Activated CD4-positive, alpha-beta T cell treated with anti-CD3 and anti-CD28 coated beads, Interleukin-2, Interleukin-6, amounts not matched to agents 100 ng/mL and 50 ng/mL, durations not matched to agents 16 hours and 8 hours (primary cell): ENCODE results near the gene REST.
A peak's percentile ranks its signal among the peaks of the same experiment; 100 is the strongest.
"Not testable (repeated sequence)": the region's sequence is repeated elsewhere in the genome, so short reads cannot be mapped to it uniquely, and the experiment has no call there.

ENCODE experiments used
- DNase-seq: peaks from one replicate; pipeline ENCODE4 v3.0.0-alpha.2; 2020

The REST gene

GRCh38 chr4:56907489-56908205 lies at the start of gene REST:
REST (plus strand) TSS chr4:56907900; CDS start chr4:56910639, 2,739 bp downstream.
- DNase-seq = peak; percentile 86

GRCh38 chr4:56859841-56860240 lies 47.9 kb upstream of the REST start:
- no peak for DNase-seq

- DNase-seq = peak; percentile 36
Observed at GRCh38 chr4:56860781-56861180, 46.9 kb upstream of the REST start.

DNA sequence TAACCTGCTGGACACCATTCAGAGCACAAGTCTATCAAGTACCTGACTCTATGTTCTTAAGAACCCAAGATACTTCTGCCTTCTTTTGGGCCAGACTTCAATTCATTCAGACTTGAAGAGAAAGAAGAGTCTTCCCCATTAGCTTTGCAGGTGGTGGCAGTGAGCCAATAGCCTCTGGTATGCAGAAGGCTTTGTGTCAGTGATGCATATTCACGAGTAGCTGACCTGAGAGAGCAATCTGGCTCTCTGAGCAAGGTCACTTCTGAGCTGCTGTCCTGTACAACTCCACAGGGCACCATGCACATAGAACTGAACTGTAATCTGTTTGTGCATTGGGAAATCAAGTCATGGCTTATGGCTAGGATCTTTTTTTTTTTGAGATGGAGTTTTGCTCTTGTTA lies 46.3 kb upstream of the REST start:
- no peak for DNase-seq

GRCh38 chr4:56863441-56864139 lies 44.1 kb upstream of the REST start:
- peak; percentile 41 for DNase-seq

- no peak for DNase-seq
Observed at GRCh38 chr4:56870946-56871345, 36.8 kb upstream of the REST start.

GRCh38 chr4:56871371-56871866 lies 36.3 kb upstream of the REST start:
- no peak for DNase-seq

DNA sequence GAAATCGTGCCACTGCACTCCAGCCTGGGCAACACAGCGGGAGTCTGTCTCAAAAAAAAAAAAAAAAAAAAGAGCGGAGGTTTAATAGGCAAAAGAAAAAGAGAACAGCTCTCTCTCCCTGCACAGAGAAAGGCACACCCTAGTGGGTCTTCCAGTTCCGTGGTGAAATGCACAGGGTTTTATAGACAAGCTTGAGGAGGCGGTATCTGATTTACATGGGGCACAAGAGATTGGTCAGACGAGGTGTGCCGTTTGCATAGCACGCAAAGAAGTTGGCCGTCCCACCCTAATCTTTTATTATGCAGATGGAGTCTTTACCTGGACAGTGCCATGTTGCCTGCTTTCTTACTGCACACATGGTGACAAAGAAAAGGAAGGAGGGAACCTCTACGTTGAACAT lies 33.5 kb upstream of the REST start:
- no peak for DNase-seq

- DNase-seq = no peak
Observed at GRCh38 chr4:56874923-56875322, 32.8 kb upstream of the REST start.

DNA sequence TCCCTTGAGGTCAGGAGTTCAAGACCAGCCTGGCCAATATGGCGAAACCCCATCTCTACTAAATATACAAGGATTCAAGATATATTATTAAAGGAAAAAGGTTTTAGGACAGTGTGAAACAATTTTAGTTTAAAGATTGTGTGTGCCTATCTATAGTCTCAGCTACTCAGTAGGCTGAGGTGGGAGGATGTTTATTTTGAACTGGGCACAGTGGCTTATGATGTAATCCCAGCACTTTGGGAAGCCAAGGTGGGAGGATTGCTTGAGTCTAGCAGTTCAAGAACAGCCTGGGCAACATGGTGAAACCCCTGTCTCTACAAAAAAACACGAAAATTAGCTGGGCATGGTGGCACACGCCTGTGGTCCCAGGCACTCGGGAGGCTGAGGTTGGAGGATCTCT lies 31.4 kb upstream of the REST start:
- no peak for DNase-seq

- DNase-seq = no peak
Observed at GRCh38 chr4:56879996-56880395, 27.7 kb upstream of the REST start.

DNA sequence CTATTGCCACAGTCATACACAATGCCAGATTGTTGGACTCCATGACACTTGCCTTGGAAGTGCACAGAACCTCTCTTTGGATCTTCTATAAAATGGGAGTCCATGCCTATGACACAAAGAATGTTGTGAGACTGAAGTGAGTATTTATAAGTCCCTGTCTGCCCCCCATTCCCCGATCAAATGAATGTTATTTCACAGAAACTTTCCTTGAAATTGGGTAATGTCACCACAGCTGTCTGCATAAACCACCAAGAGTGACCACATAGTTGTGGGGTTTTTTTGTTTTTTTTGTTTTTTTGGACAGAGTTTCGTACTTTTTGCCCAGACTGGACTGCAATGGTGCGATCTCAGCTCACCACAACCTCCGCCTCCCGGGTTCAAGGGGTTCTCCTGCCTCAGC lies 27.1 kb upstream of the REST start:
- DNase-seq = no peak

GRCh38 chr4:56884511-56884910 lies 23.2 kb upstream of the REST start:
- not testable (repeated sequence) for DNase-seq

DNA sequence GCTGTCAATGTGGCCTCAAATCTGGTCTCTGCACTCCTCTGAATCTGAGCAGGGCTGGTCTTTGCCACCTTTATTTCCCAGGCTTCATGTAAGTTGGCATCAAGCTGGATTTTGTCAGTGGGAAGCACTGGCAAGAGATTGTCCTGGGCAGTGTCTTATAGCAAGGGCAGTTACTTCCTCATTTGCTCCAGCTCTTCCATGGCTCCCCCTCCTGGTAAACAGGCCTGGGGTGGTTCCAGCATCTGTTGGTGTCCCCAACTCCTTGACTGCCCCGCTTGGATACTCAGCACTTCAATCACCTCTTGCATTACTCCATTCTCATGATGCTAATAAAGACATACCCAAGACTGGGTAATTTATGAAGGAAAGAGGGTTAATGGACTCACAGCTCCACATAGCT lies 15.0 kb upstream of the REST start:
- no peak for DNase-seq

DNA sequence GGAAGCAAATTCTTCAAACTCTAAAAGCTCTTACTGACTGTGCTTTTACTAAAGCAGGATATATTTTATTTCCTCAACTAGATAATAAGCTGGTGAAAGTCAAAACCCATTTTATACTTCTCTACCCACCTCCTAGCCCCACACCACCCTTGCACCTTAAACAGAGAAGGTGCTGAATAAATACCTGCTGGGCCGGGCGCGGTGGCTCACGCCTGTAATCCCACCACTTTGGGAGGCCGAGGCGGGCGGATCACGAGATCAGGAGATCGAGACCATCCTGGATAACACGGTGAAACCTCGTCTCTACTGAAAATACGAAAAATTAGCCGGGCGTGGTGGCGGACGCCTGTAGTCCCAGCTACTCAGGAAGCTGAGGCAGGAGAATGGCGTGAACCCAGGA lies 9.9 kb upstream of the REST start:
- not testable (repeated sequence) for DNase-seq

DNA sequence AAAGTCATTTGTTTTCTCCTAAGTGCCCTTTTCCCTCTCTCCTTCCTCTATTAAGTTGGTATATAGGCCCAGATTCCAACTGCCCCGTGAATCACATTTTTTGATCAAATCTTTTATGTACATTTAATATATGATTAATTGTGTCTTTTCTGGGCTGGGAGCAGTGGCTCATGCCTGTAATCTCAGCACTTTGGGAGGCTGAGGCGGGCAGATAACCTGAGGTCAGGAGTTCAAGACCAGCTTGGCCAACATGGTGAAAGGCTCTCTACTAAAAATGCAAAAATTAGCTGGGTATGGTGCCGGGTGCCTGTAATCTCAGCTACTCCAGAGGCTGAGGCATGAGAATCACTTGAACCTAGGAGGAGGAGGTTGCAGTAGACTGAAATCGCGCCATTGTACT lies 7.5 kb upstream of the REST start:
- not testable (repeated sequence) for DNase-seq

DNA sequence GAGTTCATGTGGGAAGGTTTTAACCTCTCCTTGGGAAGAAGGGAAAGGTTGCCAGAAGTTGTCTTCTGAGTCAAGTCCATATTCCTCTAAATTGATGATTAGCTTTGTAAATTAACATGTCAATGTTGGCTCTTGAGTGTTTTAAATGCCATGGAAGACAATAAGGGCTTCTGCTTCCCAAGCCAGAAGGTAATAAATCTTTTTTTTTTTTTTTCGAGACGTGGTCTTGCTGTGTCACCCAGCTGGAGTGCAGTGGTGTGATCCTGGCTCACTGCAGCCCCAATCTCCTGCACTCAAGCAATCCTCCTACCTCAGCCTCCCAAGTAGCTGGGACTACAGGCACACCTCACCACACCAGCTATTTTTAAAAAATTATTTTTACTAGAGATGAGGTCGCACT lies 5.0 kb upstream of the REST start:
- DNase-seq = no peak

- DNase-seq = no peak
Observed at GRCh38 chr4:56905796-56906195, 1.9 kb upstream of the REST start.

GRCh38 chr4:56906489-56907393 lies 959 bp upstream of the REST start:
- DNase-seq = no peak

DNA sequence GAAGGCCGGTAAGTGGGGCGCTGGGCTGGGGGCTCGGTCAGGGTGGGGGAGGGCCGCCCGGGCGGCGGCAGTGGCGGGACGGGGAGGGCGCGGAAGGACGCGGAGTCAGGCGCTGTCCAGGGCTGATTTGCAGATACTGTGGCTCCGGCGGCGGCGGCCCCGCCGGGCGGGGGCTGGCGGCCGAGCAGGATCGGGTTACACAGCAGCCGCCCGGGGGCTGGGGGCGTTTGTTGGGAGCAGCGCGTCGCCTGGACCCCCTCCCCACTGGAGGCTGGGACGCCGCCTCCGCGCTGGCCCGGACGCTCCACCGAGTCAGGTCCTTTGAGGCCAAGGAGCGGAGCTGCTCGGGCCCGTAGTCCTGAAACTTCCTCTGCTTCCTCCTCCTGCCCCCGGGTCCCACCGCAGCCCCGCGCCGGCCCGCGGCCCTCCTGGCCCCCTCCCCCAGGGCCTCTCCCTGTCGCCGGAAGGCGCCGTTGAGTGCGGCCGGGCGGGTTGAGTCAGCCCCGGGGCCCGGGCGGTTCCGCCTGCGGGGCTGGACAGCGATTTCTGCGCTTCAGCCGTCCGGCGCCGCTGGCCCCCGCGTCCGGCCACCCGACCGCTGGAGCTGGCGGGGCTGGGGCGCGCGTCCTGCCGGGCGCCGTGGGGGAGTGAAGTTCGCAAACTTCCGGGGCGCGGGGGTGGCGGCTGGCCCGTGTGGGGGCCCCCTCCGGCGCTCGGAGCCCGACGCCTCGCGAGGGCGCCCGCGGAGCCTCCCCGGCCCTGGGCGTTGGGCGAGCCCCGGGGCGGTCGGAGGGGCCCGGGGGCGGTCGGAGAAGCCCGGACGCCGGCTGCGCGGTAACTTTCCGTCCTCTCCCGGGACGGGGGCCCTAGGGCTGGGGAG lies 746 bp downstream of the REST start:
- peak; percentile 77 for DNase-seq

- DNase-seq = peak; percentile 68
Observed at GRCh38 chr4:56909086-56909894, 1.6 kb downstream of the REST start.
